CD4-positive, alpha-beta memory T cell (primary cell): ENCODE results near the gene KIF3C. TPM values are rescaled to one million over a fixed set of nuclear protein-coding genes. Genes with fewer than 3 reads are reported as not detected.
"Not testable (repeated sequence)": the region's sequence is repeated elsewhere in the genome, so short reads cannot be mapped to it uniquely, and the experiment has no call there.

ENCODE experiments used
- CTCF ChIA-PET: fragments of 350-600 bp; sonication (Branson Sonifier 250); formaldehyde crosslinking; loops from one replicate; lab custom pipeline; 2021; ENCODE audit warnings: inconsistent platforms; ENCODE audit not compliant: partially characterized antibody; lab: Charles Lee
- POLR2A ChIA-PET: fragments of 350-600 bp; sonication (Branson Sonifier 250); formaldehyde crosslinking; loops from one replicate; lab custom pipeline; 2021; ENCODE audit not compliant: partially characterized antibody; lab: Charles Lee
- DNase-seq, 5 donors: peaks; one replicate each; pipeline versions ENCODE4 v3.0.0 to v3.0.0-alpha.2; 2020 to 2022; ENCODE audit warnings: mixed read lengths in 1 of 5
- H3K27ac ChIP-seq: one replicate; pipeline ENCODE4 v1.7.0; 2013; ENCODE audit warnings: low read depth, low read length
- H3K27me3 ChIP-seq: 2 replicates; pipeline ENCODE4 v1.7.0; 2013; ENCODE audit warnings: mild to moderate bottlenecking, low read length, moderate library complexity; ENCODE audit not compliant: insufficient read depth
- H3K36me3 ChIP-seq: 2 replicates; pipeline ENCODE4 v1.7.0; 2013; ENCODE audit warnings: mild to moderate bottlenecking, low read length, moderate library complexity; ENCODE audit not compliant: insufficient read depth
- H3K4me1 ChIP-seq: 2 replicates; pipeline ENCODE4 v1.7.0; 2013; ENCODE audit warnings: mild to moderate bottlenecking, low read length, moderate library complexity; ENCODE audit not compliant: insufficient read depth
- H3K4me3 ChIP-seq, 2 donors: one replicate each; pipeline ENCODE4 v1.7.0; 2013; ENCODE audit warnings: low read length in 2 of 2, mild to moderate bottlenecking in 1 of 2
- H3K9me3 ChIP-seq, 2 donors: one replicate each; pipeline ENCODE4 v1.7.0; 2013; ENCODE audit warnings: low read length in 2 of 2, control low read depth in 1 of 2; ENCODE audit not compliant: control insufficient read depth in 1 of 2
- H3K27ac Mint-ChIP-seq, 7 donors: one replicate each; pipeline ENCODE4 v1.8.0; 2020 to 2021; ENCODE audit warnings: mixed read lengths in 7 of 7, mild to moderate bottlenecking in 6 of 7, inconsistent platforms in 3 of 7, moderate library complexity in 3 of 7
- H3K27me3 Mint-ChIP-seq, 2 donors: one replicate each; pipeline ENCODE4 v1.8.0; 2020 to 2021; ENCODE audit warnings: mixed read lengths in 2 of 2
- H3K36me3 Mint-ChIP-seq, 2 donors: one replicate each; pipeline ENCODE4 v1.8.0; 2020 to 2021; ENCODE audit warnings: mixed read lengths in 2 of 2, inconsistent platforms in 1 of 2, mild to moderate bottlenecking in 1 of 2
- H3K4me1 Mint-ChIP-seq, 4 donors: one replicate each; pipeline ENCODE4 v1.8.0; 2020 to 2021; ENCODE audit warnings: mixed read lengths in 4 of 4, mild to moderate bottlenecking in 1 of 4
- H3K4me3 Mint-ChIP-seq, 8 donors: one replicate each; pipeline ENCODE4 v1.8.0; 2020 to 2021; ENCODE audit warnings: mixed read lengths in 8 of 8, mild to moderate bottlenecking in 7 of 8, moderate library complexity in 6 of 8, inconsistent platforms in 3 of 8
- H3K9me3 Mint-ChIP-seq, 8 donors: one replicate each; pipeline ENCODE4 v1.8.0; 2020 to 2021; ENCODE audit warnings: mixed read lengths in 8 of 8, mild to moderate bottlenecking in 5 of 8, inconsistent platforms in 3 of 8, moderate library complexity in 1 of 8
- intact Hi-C: fragments of 100-400 bp; cut with micrococcal nuclease; formaldehyde crosslinking; loops from one replicate; pipeline ENCODE4 v1.15.1; 2023
- polyA plus RNA-seq, 2 donors: library from polyadenylated mRNA; unstranded; fragments of 300-500 nt; fragmentation: Illumina TruSeq; gene quantifications; one replicate each; pipeline ENCODE4 v1.2.3, GENCODE V29; 2021
- total RNA-seq, 2 experiments: library from RNA; stranded (reverse); gene quantifications; one replicate each; pipeline ENCODE4 v1.2.3, GENCODE V29; 2021

The KIF3C gene
- total and polyA plus RNA-seq, 4 experiments from 2014 or later: 0.46 to 5.1 (median 3.4) TPM

GRCh38 chr2:26009567-26009963 is 27.3 kb upstream of the KIF3C start:
- peaks cover 0 to 2% (median 0%) of the 10 kb centered on the region in 8 donors for H3K9me3 Mint-ChIP-seq
- intact Hi-C loops: no loop called here
- no peak overlapping the region for H3K27ac Mint-ChIP-seq
- no peaks in the 10 kb centered on the region for H3K36me3 ChIP-seq
- no peak overlapping the region for H3K4me3 ChIP-seq
- POLR2A ChIA-PET: no interaction called here
- CTCF ChIA-PET: no interaction called here
- H3K27me3 ChIP-seq: no peaks in the 10 kb centered on the region
- no peak overlapping the region for H3K4me3 Mint-ChIP-seq
- H3K27me3 Mint-ChIP-seq: no peaks in the 10 kb centered on the region
- H3K4me1 Mint-ChIP-seq: no peaks in the 10 kb centered on the region
- DNase-seq: no peak
- no peaks in the 10 kb centered on the region for H3K36me3 Mint-ChIP-seq
- no peaks in the 10 kb centered on the region for H3K9me3 ChIP-seq
- H3K27ac ChIP-seq: no peak overlapping the region
- no peaks in the 10 kb centered on the region for H3K4me1 ChIP-seq

GRCh38 chr2:26008851-26009566 is 26.7 kb upstream of the KIF3C start:
- Mint-ChIP-seq H3K4me1 (no peaks in the 10 kb centered on the region), H3K36me3 (no peaks in the 10 kb centered on the region), H3K9me3 (peaks cover 0 to 2% (median 0%) of the 10 kb centered on the region in 8 donors), H3K27me3 (no peaks in the 10 kb centered on the region), H3K4me3 (no peak overlapping the region), H3K27ac (no peak overlapping the region)
- DNase-seq: no peak
- POLR2A ChIA-PET: no interaction called here
- H3K27me3 ChIP-seq: no peaks in the 10 kb centered on the region
- H3K4me3 ChIP-seq: no peak overlapping the region
- CTCF ChIA-PET: interaction anchor here (0.8 kb wide), 1 partner anchor 15 kb away, joined by 4 read pairs; no protein-coding TSS in a partner anchor
- H3K27ac ChIP-seq: no peak overlapping the region
- no peaks in the 10 kb centered on the region for H3K9me3 ChIP-seq
- H3K4me1 ChIP-seq: no peaks in the 10 kb centered on the region
- intact Hi-C loops: no loop called here
- no peaks in the 10 kb centered on the region for H3K36me3 ChIP-seq

GRCh38 chr2:26008095-26008494 is 25.8 kb upstream of the KIF3C start:
- POLR2A ChIA-PET: no interaction called here
- no peak overlapping the region for H3K4me3 Mint-ChIP-seq

GRCh38 chr2:26002632-26003310 is 20.5 kb upstream of the KIF3C start:
- H3K27me3 ChIP-seq: no peaks in the 10 kb centered on the region
- ChIA-PET CTCF (interaction anchor here (0.9 to 1.0 kb wide), 2 partner anchors 11 to 12 kb away, joined by 3 read pairs; no protein-coding TSS in a partner anchor), POLR2A (no interaction called here)
- intact Hi-C loops: no loop called here
- no peaks in the 10 kb centered on the region for H3K36me3 ChIP-seq
- H3K27me3 Mint-ChIP-seq: peaks cover 0 to 2% of the 10 kb centered on the region in 2 donors
- H3K9me3 ChIP-seq: no peaks in the 10 kb centered on the region
- H3K27ac Mint-ChIP-seq: no peak overlapping the region
- H3K27ac ChIP-seq: no peak overlapping the region
- H3K4me3 Mint-ChIP-seq: no peak overlapping the region
- peaks cover 0 to 3% (median 0%) of the 10 kb centered on the region in 4 donors for H3K4me1 Mint-ChIP-seq
- no peaks in the 10 kb centered on the region for H3K4me1 ChIP-seq
- no peaks in the 10 kb centered on the region for H3K36me3 Mint-ChIP-seq
- no peak overlapping the region for H3K4me3 ChIP-seq
- peaks cover 0 to 2% (median 0%) of the 10 kb centered on the region in 8 donors for H3K9me3 Mint-ChIP-seq
- no peak for DNase-seq

More at GRCh38 chr2:26008095-26008494, 25.8 kb upstream of the KIF3C start:
- Mint-ChIP-seq H3K9me3 (peaks cover 0 to 2% (median 0%) of the 10 kb centered on the region in 8 donors), H3K4me1 (no peaks in the 10 kb centered on the region), H3K27ac (no peak overlapping the region), H3K36me3 (no peaks in the 10 kb centered on the region), H3K27me3 (peaks cover 0 to 2% of the 10 kb centered on the region in 2 donors)
- no peak overlapping the region for H3K4me3 ChIP-seq
- CTCF ChIA-PET: interaction anchor here (0.8 kb wide), 1 partner anchor 14 kb away, joined by 4 read pairs; no protein-coding TSS in a partner anchor
- no peak for DNase-seq
- no peaks in the 10 kb centered on the region for H3K36me3 ChIP-seq
- intact Hi-C loops: no loop called here
- no peaks in the 10 kb centered on the region for H3K27me3 ChIP-seq
- H3K9me3 ChIP-seq: no peaks in the 10 kb centered on the region
- no peak overlapping the region for H3K27ac ChIP-seq
- H3K4me1 ChIP-seq: no peaks in the 10 kb centered on the region

GRCh38 chr2:26001743-26002351 is 19.6 kb upstream of the KIF3C start:
- Mint-ChIP-seq H3K4me3 (no peak overlapping the region), H3K4me1 (peaks cover 0 to 3% (median 0%) of the 10 kb centered on the region in 4 donors), H3K27ac (no peak overlapping the region), H3K27me3 (peaks cover 0 to 2% of the 10 kb centered on the region in 2 donors), H3K9me3 (peaks cover 0 to 2% (median 0%) of the 10 kb centered on the region in 8 donors), H3K36me3 (no peaks in the 10 kb centered on the region)
- H3K4me3 ChIP-seq: no peak overlapping the region
- H3K27me3 ChIP-seq: no peaks in the 10 kb centered on the region
- intact Hi-C loops: no loop called here
- H3K9me3 ChIP-seq: no peaks in the 10 kb centered on the region
- no peak for DNase-seq
- ChIA-PET CTCF (no interaction called here), POLR2A (no interaction called here)
- no peak overlapping the region for H3K27ac ChIP-seq
- no peaks in the 10 kb centered on the region for H3K4me1 ChIP-seq
- H3K36me3 ChIP-seq: no peaks in the 10 kb centered on the region

GRCh38 chr2:26000561-26001082 is 18.3 kb upstream of the KIF3C start:
- Mint-ChIP-seq H3K4me1 (peaks cover 0 to 3% (median 0%) of the 10 kb centered on the region in 4 donors), H3K9me3 (peaks cover 0 to 2% (median 0%) of the 10 kb centered on the region in 8 donors), H3K27me3 (peaks cover 0 to 2% of the 10 kb centered on the region in 2 donors), H3K36me3 (no peaks in the 10 kb centered on the region), H3K4me3 (no peak overlapping the region), H3K27ac (no peak overlapping the region)
- H3K27ac ChIP-seq: no peak overlapping the region
- no peak overlapping the region for H3K4me3 ChIP-seq
- no peaks in the 10 kb centered on the region for H3K4me1 ChIP-seq
- H3K36me3 ChIP-seq: no peaks in the 10 kb centered on the region
- intact Hi-C loops: no loop called here
- ChIA-PET POLR2A (no interaction called here), CTCF (interaction anchor here (1.0 to 1.2 kb wide), 2 partner anchors 9 to 149 kb away, joined by 3 read pairs; no protein-coding TSS in a partner anchor)
- no peak for DNase-seq
- no peaks in the 10 kb centered on the region for H3K9me3 ChIP-seq
- no peaks in the 10 kb centered on the region for H3K27me3 ChIP-seq

GRCh38 chr2:25999406-25999805 is 17.1 kb upstream of the KIF3C start:
- H3K4me3 ChIP-seq, H3K36me3 ChIP-seq, H3K9me3 Mint-ChIP-seq, DNase-seq, H3K27ac ChIP-seq, POLR2A ChIA-PET, intact Hi-C loops, H3K27me3 Mint-ChIP-seq, H3K27ac Mint-ChIP-seq, H3K4me1 Mint-ChIP-seq, H3K36me3 Mint-ChIP-seq, H3K27me3 ChIP-seq, H3K4me3 Mint-ChIP-seq, H3K9me3 ChIP-seq, H3K4me1 ChIP-seq, CTCF ChIA-PET: not testable (repeated sequence)
